Nucleus accumbens (tissue), 56 donors: Measurements from ENCODE around the gene PRR20G.

Experiments used
- DNase-seq, 56 donors: peaks; one replicate each; lab custom pipeline; 2025; lab: John Stamatoyannopoulos, UW

PRR20G gene

GRCh38 chr3:127237835-127238234 is 50.0 kb downstream of the PRR20G start:
- DNase-seq: no peak

GRCh38 chr3:127235706-127236105 is 52.1 kb downstream of the PRR20G start:
- DNase-seq: no peak

GRCh38 chr3:127234778-127235177 is 53.1 kb downstream of the PRR20G start:
- no peak for DNase-seq
